Naive thymus-derived CD4-positive, alpha-beta T cell (primary cell): ENCODE measurements around the gene TTC39A. TPM values are rescaled to one million over a fixed set of nuclear protein-coding genes. Genes with fewer than 3 reads are reported as not detected.

ENCODE experiments used
- ATAC-seq: fragments of 150-1000 bp; cut with Tn5 transposase; 2 replicates; pipeline ENCODE4 v1.10.0; 2021; ENCODE audit warnings: mild to moderate bottlenecking, moderate library complexity
- CTCF ChIA-PET: fragments of 350-600 bp; sonication (Branson Sonifier 250); formaldehyde crosslinking; loops from one replicate; lab custom pipeline; 2021; ENCODE audit warnings: antibody characterized with exemption; lab: Charles Lee
- POLR2A ChIA-PET: fragments of 350-600 bp; sonication (Branson Sonifier 250); formaldehyde crosslinking; loops from one replicate; lab custom pipeline; 2021; ENCODE audit warnings: antibody characterized with exemption, inconsistent platforms; lab: Charles Lee
- DNase-seq, 9 donors: peaks; one replicate each; pipeline versions ENCODE4 v3.0.0 to v3.0.0-alpha.2; 2020 to 2022; ENCODE audit warnings: mixed read lengths in 1 of 9
- H3K27ac ChIP-seq: one replicate; pipeline ENCODE4 v1.7.0; 2013; ENCODE audit warnings: mild to moderate bottlenecking, low read depth, low read length, moderate library complexity
- H3K27me3 ChIP-seq, 2 donors: one replicate each; pipeline ENCODE4 v1.7.0; 2013; ENCODE audit warnings: low read length in 2 of 2, mild to moderate bottlenecking in 2 of 2, moderate library complexity in 2 of 2; ENCODE audit not compliant: control insufficient read depth in 2 of 2, insufficient read depth in 2 of 2
- H3K36me3 ChIP-seq, 3 experiments: 1 replicate in 2 of 3; 2 replicates in 1 of 3; pipeline ENCODE4 v1.7.0; 2013; ENCODE audit warnings: low read length in 3 of 3, mild to moderate bottlenecking in 3 of 3, moderate library complexity in 1 of 3; ENCODE audit not compliant: insufficient read depth in 3 of 3, control insufficient read depth in 2 of 3
- H3K4me1 ChIP-seq, 2 donors: one replicate each; pipeline ENCODE4 v1.7.0; 2013; ENCODE audit warnings: low read length in 2 of 2, mild to moderate bottlenecking in 2 of 2, moderate library complexity in 1 of 2; ENCODE audit not compliant: control insufficient read depth in 2 of 2, insufficient read depth in 2 of 2
- H3K4me3 ChIP-seq: 2 replicates; pipeline ENCODE4 v1.7.0; 2013; ENCODE audit warnings: mild to moderate bottlenecking, low read length
- H3K9me3 ChIP-seq, 3 experiments: 1 replicate in 2 of 3; 2 replicates in 1 of 3; pipeline ENCODE4 v1.7.0; 2013; ENCODE audit warnings: low read length in 3 of 3; ENCODE audit not compliant: control insufficient read depth in 2 of 3
- H3K27ac Mint-ChIP-seq, 9 donors: one replicate each; pipeline ENCODE4 v1.8.0; 2020 to 2022; ENCODE audit warnings: mixed read lengths in 9 of 9, mild to moderate bottlenecking in 8 of 9, moderate library complexity in 5 of 9, inconsistent platforms in 2 of 9
- H3K27me3 Mint-ChIP-seq, 5 donors: one replicate each; pipeline ENCODE4 v1.8.0; 2021 to 2022; ENCODE audit warnings: mixed read lengths in 5 of 5, mild to moderate bottlenecking in 1 of 5
- H3K36me3 Mint-ChIP-seq, 5 donors: one replicate each; pipeline ENCODE4 v1.8.0; 2020 to 2022; ENCODE audit warnings: mixed read lengths in 5 of 5, mild to moderate bottlenecking in 3 of 5, inconsistent platforms in 1 of 5
- H3K4me1 Mint-ChIP-seq, 7 donors: one replicate each; pipeline ENCODE4 v1.8.0; 2020 to 2022; ENCODE audit warnings: mixed read lengths in 7 of 7, mild to moderate bottlenecking in 3 of 7, inconsistent platforms in 1 of 7
- H3K4me3 Mint-ChIP-seq, 10 donors: one replicate each; pipeline ENCODE4 v1.8.0; 2020 to 2022; ENCODE audit warnings: mild to moderate bottlenecking in 10 of 10, mixed read lengths in 10 of 10, moderate library complexity in 6 of 10, inconsistent platforms in 2 of 10
- H3K9me3 Mint-ChIP-seq, 11 donors: one replicate each; pipeline ENCODE4 v1.8.0; 2020 to 2022; ENCODE audit warnings: mixed read lengths in 11 of 11, mild to moderate bottlenecking in 4 of 11, inconsistent platforms in 1 of 11, moderate library complexity in 1 of 11
- intact Hi-C, 2 donors: fragments of 100-400 bp; cut with micrococcal nuclease; formaldehyde crosslinking; loops; one replicate each; pipeline ENCODE4 v1.15.1; 2023
- polyA plus RNA-seq, 2 donors: library from polyadenylated mRNA; unstranded; fragments of 300-500 nt; fragmentation: Illumina TruSeq; gene quantifications; one replicate each; pipeline ENCODE4 v1.2.3, GENCODE V29; 2021
- total RNA-seq, 6 experiments: library from RNA in 5 of 6; stranded (reverse) in 5 of 6; gene quantifications; 1 replicate in 5 of 6; 2 replicates in 1 of 6; pipeline ENCODE4 v1.2.3 and lab custom pipeline; 2021 to 2026

The TTC39A gene
- total and polyA plus RNA-seq, 7 experiments from 2014 or later: 0.16 TPM; not detected in 6

DNA sequence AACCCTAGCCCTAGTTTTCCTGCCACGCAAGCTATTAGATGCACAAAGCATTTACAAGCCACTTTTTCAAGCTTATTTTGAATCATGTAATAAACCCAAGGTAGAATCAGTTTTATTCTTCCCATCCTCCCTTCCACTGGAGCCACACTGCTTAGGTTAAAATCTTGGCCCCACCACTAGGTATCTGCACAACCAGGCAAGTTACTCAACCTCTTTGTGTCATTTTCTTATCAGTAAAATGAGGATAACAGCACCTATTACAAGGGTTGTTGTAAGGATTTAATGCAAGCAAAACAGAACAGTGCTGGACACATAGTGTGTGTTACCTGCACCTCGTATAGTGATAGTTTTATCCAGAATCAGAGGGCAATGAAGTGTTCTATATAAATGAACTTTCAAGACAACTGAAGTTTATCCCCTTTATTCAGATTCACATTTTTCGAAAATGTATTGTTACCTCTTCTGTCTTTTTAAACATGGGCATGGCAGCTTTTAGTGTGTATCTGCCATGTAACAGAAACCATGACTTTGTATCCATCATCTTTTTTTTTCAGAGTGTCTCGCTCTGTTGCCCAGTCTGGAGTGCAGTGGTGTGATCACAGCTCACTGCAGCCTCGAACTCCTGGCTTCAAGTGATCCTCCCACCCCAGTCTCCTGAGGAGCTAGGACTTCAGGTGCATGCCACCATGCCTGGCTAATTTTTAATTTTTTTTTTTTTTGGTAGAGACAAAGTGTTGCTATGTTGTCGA, 17.2 kb upstream of the TTC39A start:
- CTCF ChIA-PET: no interaction called here
- Mint-ChIP-seq H3K27ac (no peak overlapping the region), H3K4me3 (no peak overlapping the region), H3K4me1 (peaks cover 0 to 10% (median 3%) of the 10 kb centered on the region in 7 donors), H3K36me3 (peaks cover 0 to 5% (median 0%) of the 10 kb centered on the region in 5 donors), H3K27me3 (peaks cover 29 to 44% (median 35%) of the 10 kb centered on the region in 5 donors), H3K9me3 (peaks cover 0 to 1% (median 0%) of the 10 kb centered on the region in 11 donors)
- Histone ChIP-seq H3K27ac (no peak overlapping the region), H3K4me1 (no peaks in the 10 kb centered on the region), H3K9me3 (no peaks in the 10 kb centered on the region), H3K27me3 (peaks cover 0 to 14% of the 10 kb centered on the region in 2 donors), H3K36me3 (no peaks in the 10 kb centered on the region), H3K4me3 (no peak overlapping the region)
- no peak for DNase-seq
- POLR2A ChIA-PET: interaction anchor here (0.7 to 0.8 kb wide), 2 partner anchors 13 to 383 kb away, joined by 3 read pairs; no protein-coding TSS in a partner anchor
- intact Hi-C loops: loop anchor here in 1 of 2 donors (10.0 kb wide), 1 partner anchor 187 kb away; no protein-coding TSS in a partner anchor
- no peak for ATAC-seq

- Mint-ChIP-seq H3K4me3 (peak overlapping the region in 1 of 10 donors; percentile 24), H3K36me3 (peaks cover 0 to 5% (median 0%) of the 10 kb centered on the region in 5 donors), H3K9me3 (peaks cover 0 to 1% (median 0%) of the 10 kb centered on the region in 11 donors), H3K27ac (no peak overlapping the region), H3K27me3 (peaks cover 38 to 51% (median 46%) of the 10 kb centered on the region in 5 donors), H3K4me1 (peaks cover 0 to 10% (median 3%) of the 10 kb centered on the region in 7 donors)
- Histone ChIP-seq H3K27ac (no peak overlapping the region), H3K4me3 (no peak overlapping the region), H3K36me3 (no peaks in the 10 kb centered on the region), H3K27me3 (peaks cover 0 to 14% of the 10 kb centered on the region in 2 donors), H3K9me3 (no peaks in the 10 kb centered on the region), H3K4me1 (no peaks in the 10 kb centered on the region)
- intact Hi-C loops: loop anchor here in 1 of 2 donors (10.0 kb wide), 1 partner anchor 188 kb away; no protein-coding TSS in a partner anchor
- ChIA-PET POLR2A (no interaction called here), CTCF (no interaction called here)
- DNase-seq: no peak
- no peak for ATAC-seq
Observed at GRCh38 chr1:51346086-51346942, 16.0 kb upstream of the TTC39A start.

GRCh38 chr1:51345300-51345687, 14.9 kb upstream of the TTC39A start:
- no peaks in the 10 kb centered on the region for H3K4me1 ChIP-seq
- DNase-seq (no peak), ATAC-seq (no peak)
- Mint-ChIP-seq H3K27ac (no peak overlapping the region), H3K4me3 (no peak overlapping the region), H3K27me3 (peaks cover 38 to 51% (median 46%) of the 10 kb centered on the region in 5 donors), H3K4me1 (peaks cover 0 to 10% (median 3%) of the 10 kb centered on the region in 7 donors), H3K36me3 (peaks cover 0 to 5% (median 0%) of the 10 kb centered on the region in 5 donors), H3K9me3 (peaks cover 0 to 1% (median 0%) of the 10 kb centered on the region in 11 donors)
- H3K4me3 ChIP-seq: no peak overlapping the region
- CTCF ChIA-PET: no interaction called here
- no peaks in the 10 kb centered on the region for H3K36me3 ChIP-seq
- H3K27me3 ChIP-seq: peaks cover 0 to 14% of the 10 kb centered on the region in 2 donors
- H3K27ac ChIP-seq: no peak overlapping the region
- intact Hi-C loops: loop anchor here in 1 of 2 donors (10.0 kb wide), 1 partner anchor 190 kb away; no protein-coding TSS in a partner anchor
- no peaks in the 10 kb centered on the region for H3K9me3 ChIP-seq
- POLR2A ChIA-PET: no interaction called here

GRCh38 chr1:51344602-51345299, 14.4 kb upstream of the TTC39A start:
- CTCF ChIA-PET: no interaction called here
- Mint-ChIP-seq H3K27me3 (peaks cover 42 to 51% (median 47%) of the 10 kb centered on the region in 5 donors), H3K4me3 (no peak overlapping the region), H3K27ac (no peak overlapping the region), H3K4me1 (peaks cover 0 to 10% (median 3%) of the 10 kb centered on the region in 7 donors), H3K9me3 (peaks cover 0 to 1% (median 0%) of the 10 kb centered on the region in 11 donors), H3K36me3 (peaks cover 0 to 5% (median 0%) of the 10 kb centered on the region in 5 donors)
- Histone ChIP-seq H3K9me3 (no peaks in the 10 kb centered on the region), H3K36me3 (no peaks in the 10 kb centered on the region), H3K4me3 (no peak overlapping the region), H3K27me3 (peaks cover 0 to 14% of the 10 kb centered on the region in 2 donors), H3K27ac (no peak overlapping the region), H3K4me1 (no peaks in the 10 kb centered on the region)
- ATAC-seq (no peak), DNase-seq (no peak)
- POLR2A ChIA-PET: no interaction called here
- intact Hi-C loops: loop anchor here in 1 of 2 donors (10.0 kb wide), 1 partner anchor 190 kb away; no protein-coding TSS in a partner anchor

DNA sequence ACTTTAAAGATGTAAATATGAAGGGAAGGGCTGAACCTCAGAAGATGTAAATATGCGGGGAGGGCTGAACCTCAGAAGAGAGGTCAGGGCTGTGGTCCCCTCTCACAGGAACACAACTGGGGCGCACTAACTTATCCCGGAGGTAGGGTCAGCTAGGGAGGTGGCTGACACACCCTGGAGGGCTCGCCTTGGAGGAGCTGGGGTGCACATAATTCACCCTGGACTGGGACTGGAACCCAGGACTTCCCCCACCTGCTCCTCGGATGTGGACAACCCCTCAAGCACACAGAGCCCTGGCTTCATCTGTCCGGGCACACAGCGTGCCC, 13.9 kb upstream of the TTC39A start:
- H3K4me3 Mint-ChIP-seq: peak overlapping the region in 3 of 10 donors; percentile 22 to 60 (median 59)
- H3K4me1 ChIP-seq: no peaks in the 10 kb centered on the region
- ChIA-PET POLR2A (no interaction called here), CTCF (no interaction called here)
- peaks cover 0 to 10% (median 3%) of the 10 kb centered on the region in 7 donors for H3K4me1 Mint-ChIP-seq
- H3K27me3 ChIP-seq: peaks cover 0 to 14% of the 10 kb centered on the region in 2 donors
- H3K36me3 ChIP-seq: no peaks in the 10 kb centered on the region
- no peaks in the 10 kb centered on the region for H3K9me3 ChIP-seq
- H3K36me3 Mint-ChIP-seq: peaks cover 0 to 5% (median 0%) of the 10 kb centered on the region in 5 donors
- ATAC-seq (no peak), DNase-seq (no peak)
- H3K27ac ChIP-seq: no peak overlapping the region
- H3K9me3 Mint-ChIP-seq: peaks cover 0 to 1% (median 0%) of the 10 kb centered on the region in 11 donors
- intact Hi-C loops: loop anchor here in 1 of 2 donors (10.0 kb wide), 1 partner anchor 191 kb away; no protein-coding TSS in a partner anchor
- no peak overlapping the region for H3K27ac Mint-ChIP-seq
- H3K27me3 Mint-ChIP-seq: peaks cover 46 to 55% (median 47%) of the 10 kb centered on the region in 5 donors
- no peak overlapping the region for H3K4me3 ChIP-seq

- ChIA-PET POLR2A (no interaction called here), CTCF (no interaction called here)
- Mint-ChIP-seq H3K27ac (peak overlapping the region in 1 of 9 donors; percentile 23), H3K36me3 (peaks cover 0 to 5% (median 0%) of the 10 kb centered on the region in 5 donors), H3K4me3 (peak overlapping the region in 3 of 10 donors; percentile 21 to 60 (median 59)), H3K27me3 (peaks cover 46 to 59% (median 48%) of the 10 kb centered on the region in 5 donors), H3K9me3 (peaks cover 0 to 1% (median 0%) of the 10 kb centered on the region in 11 donors), H3K4me1 (peaks cover 0 to 10% (median 3%) of the 10 kb centered on the region in 7 donors)
- DNase-seq (no peak), ATAC-seq (no peak)
- no peaks in the 10 kb centered on the region for H3K4me1 ChIP-seq
- intact Hi-C loops: loop anchor here in 1 of 2 donors (10.0 kb wide), 1 partner anchor 191 kb away; no protein-coding TSS in a partner anchor
- H3K27ac ChIP-seq: no peak overlapping the region
- H3K9me3 ChIP-seq: no peaks in the 10 kb centered on the region
- H3K36me3 ChIP-seq: no peaks in the 10 kb centered on the region
- H3K4me3 ChIP-seq: no peak overlapping the region
- peaks cover 0 to 14% of the 10 kb centered on the region in 2 donors for H3K27me3 ChIP-seq
Observed at GRCh38 chr1:51343624-51344023, 13.3 kb upstream of the TTC39A start.
